ENCODE data around the gene NKIRAS2. TPM values are rescaled to one million over a fixed set of nuclear protein-coding genes. Genes with fewer than 3 reads are reported as not detected.

Gene NKIRAS2
- total and polyA plus RNA-seq, 2 of the 4 experiments (the other 2 are of a cell fraction) = 25.6 to 51.8 TPM

GRCh38 chr17:42055496-42055895 lies 35.6 kb downstream of the NKIRAS2 start:
- no peak overlapping the region for H3K56ac ChIP-seq (ENCODE audit: extremely low read depth, insufficient read depth, low read length)
- ATAC-seq (ENCODE audit: low read depth) = peak; percentile 35; the same call in 1 of the 2 replicates
- H3K9ac ChIP-seq (ENCODE audit: low read depth, low read length) = no peak overlapping the region
- no peak overlapping the region; the same call in 1 of the 2 replicates for H3K14ac ChIP-seq (replicated peaks; ENCODE audit: low read depth, low read length)
- 13% methylated on average over 3 of the region's 6 CpGs; no CpG with 5 or more reads in 1 of the 2 experiments for WGBS, 2 experiments (ENCODE audit: extremely low coverage in 2 of 2, insufficient read length in 1 of 2)
- H2AK5ac ChIP-seq (ENCODE audit: low read depth, low read length) = no peak overlapping the region
- H3K79me1 ChIP-seq (ENCODE audit: low read depth in 1 of 2, low read length in 2 of 2) = no peaks in the 10 kb centered on the region
- in situ Hi-C loops (cut with MboI; ENCODE audit: low sequenced_read_pairs) = no loop called here
- H2AK9ac ChIP-seq (replicated peaks; ENCODE audit: low read depth, low read length, poor library complexity) = no peak overlapping the region
- BruUV-seq (replicated peaks) = no TSS peak
- H3K4me3 ChIP-seq (ENCODE audit: insufficient read depth, low read depth, low read length) = no peak overlapping the region
- H3K4me1 ChIP-seq (ENCODE audit: control insufficient read depth, insufficient read depth, low read length) = no peaks in the 10 kb centered on the region
- H2BK15ac ChIP-seq (ENCODE audit: low read depth, low read length) = no peak overlapping the region
- H2BK120ac ChIP-seq (ENCODE audit: low read depth, low read length) = no peak overlapping the region
- peak; percentile 12 for DNase-seq
- TF ChIP-seq RFX5 (IDR thresholded peaks at IDR 0.05; ENCODE audit: low read depth, low read length) (no peak), CEBPB (IDR thresholded peaks at IDR 0.05; ENCODE audit: low read depth, low read length) (no peak), RCOR1 (IDR thresholded peaks at IDR 0.05; ENCODE audit: insufficient replicate concordance, low read length) (no peak), BHLHE40 (IDR thresholded peaks at IDR 0.05; ENCODE audit: low read depth, low read length) (no peak), MAFK (IDR thresholded peaks at IDR 0.05; ENCODE audit: low read depth, low read length) (no peak), ELK1 (IDR thresholded peaks at IDR 0.05; ENCODE audit: borderline replicate concordance, low read depth, low read length) (no peak), USF2 (IDR thresholded peaks at IDR 0.05; ENCODE audit: low read depth, low read length) (no peak), RAD21 (IDR thresholded peaks at IDR 0.05; ENCODE audit: low read length) (no peak), CHD1 (IDR thresholded peaks at IDR 0.05; ENCODE audit: low read depth, low read length) (no peak), MXI1 (IDR thresholded peaks at IDR 0.05; ENCODE audit: borderline replicate concordance, low read depth, low read length) (no peak), SMC3 (IDR thresholded peaks at IDR 0.05; ENCODE audit: low read depth, low read length) (no peak), CTCF (conservative IDR thresholded peaks at IDR 0.05; ENCODE audit: low read depth, low read length) (no peak), FOS (IDR thresholded peaks at IDR 0.05; ENCODE audit: low read depth, low read length) (no peak), MAZ (IDR thresholded peaks at IDR 0.05; ENCODE audit: borderline replicate concordance, low read depth, low read length) (no peak), POLR2A (IDR thresholded peaks at IDR 0.05; ENCODE audit: low read depth, low read length) (no peak), NFE2L2 (IDR thresholded peaks at IDR 0.05; ENCODE audit: low read depth, low read length) (no peak)
- peaks cover 77% of the 10 kb centered on the region for H3K27me3 ChIP-seq (ENCODE audit: control insufficient read depth, insufficient read depth, low read length)
- no peak overlapping the region for H2BK5ac ChIP-seq (ENCODE audit: low read depth, low read length, poor library complexity, severe bottlenecking)
- no peak overlapping the region for H4K5ac ChIP-seq (ENCODE audit: low read depth, low read length)
- no peak overlapping the region for H3K4me2 ChIP-seq (ENCODE audit: low read depth, low read length)
- no peaks in the 10 kb centered on the region for H3K9me3 ChIP-seq (ENCODE audit: control insufficient read depth, insufficient read depth, low read length)
- no peak overlapping the region for H2AFZ ChIP-seq (replicated peaks; ENCODE audit: low read length, poor library complexity)
- H4K91ac ChIP-seq (ENCODE audit: insufficient read depth, low read depth, low read length) = no peak overlapping the region
- no peaks in the 10 kb centered on the region for H4K20me1 ChIP-seq (ENCODE audit: insufficient read depth, low read length)
- H4K8ac ChIP-seq (ENCODE audit: low read depth in 2 of 2, low read length in 2 of 2) = no peak overlapping the region
- dilution Hi-C loops (cut with HindIII; ENCODE audit: low sequenced_read_pairs, unreplicated experiment) = no loop called here
- H3K9me1 ChIP-seq (ENCODE audit: insufficient read depth, low read length) = peaks cover 3% of the 10 kb centered on the region; the same call in 1 of the 2 replicates
- CTCF ChIA-PET = no interaction called here
- no peak overlapping the region for H2BK20ac ChIP-seq (ENCODE audit: low read depth, low read length)
- POLR2A ChIA-PET (ENCODE audit: unreplicated experiment) = interaction anchor here (0.7 kb wide), 1 partner anchor 96 kb away, joined by 12 read pairs; no protein-coding TSS in a partner anchor
- no peak overlapping the region for H3K18ac ChIP-seq (ENCODE audit: low read depth, low read length)
- no peak overlapping the region for H3K27ac ChIP-seq (ENCODE audit: insufficient read depth, low read length)
- intact Hi-C loops (cut with micrococcal nuclease) = no loop called here
- H3K23ac ChIP-seq (ENCODE audit: low read depth, low read length) = no peak overlapping the region
- H3K4ac ChIP-seq (ENCODE audit: low read depth, low read length) = no peak overlapping the region
- no peaks in the 10 kb centered on the region for H3K36me3 ChIP-seq (ENCODE audit: control insufficient read depth, insufficient read depth, low read length)
